Prostate gland (tissue), 2 donors: ENCODE measurements around the gene DPYD. TPM values are rescaled to one million over a fixed set of nuclear protein-coding genes. Genes with fewer than 3 reads are reported as not detected.

Experiments
- DNase-seq: peaks from one replicate; pipeline ENCODE4 v3.0.0-alpha.2; 2019; ENCODE audit warnings: low spot score
- H3K27ac ChIP-seq, 2 donors: fragments of 200-600 bp; sonication (generic); 2 replicates each; pipeline ENCODE4 v1.5.1; 2017 to 2019
- H3K27me3 ChIP-seq: fragments of 200-600 bp; sonication (generic); replicated peaks from 2 replicates; pipeline ENCODE4 v1.5.1; 2019; ENCODE audit not compliant: insufficient read depth
- H3K36me3 ChIP-seq, 2 donors: fragments of 200-600 bp; sonication (generic); 1 replicate in 1 of 2; 2 replicates in 1 of 2; pipeline versions ENCODE4 v1.5.1 to v1.8.1; 2017 to 2019
- H3K4me1 ChIP-seq: fragments of 200-600 bp; sonication (generic); replicated peaks from 2 replicates; pipeline ENCODE4 v1.5.1; 2019
- H3K4me3 ChIP-seq, 2 donors: fragments of 200-600 bp; sonication (generic); 2 replicates each; pipeline ENCODE4 v1.5.1; 2017 to 2019
- H3K9me3 ChIP-seq: fragments of 200-600 bp; sonication (generic); 2 replicates; pipeline ENCODE4 v1.5.1; 2017
- POLR2A ChIP-seq: fragments of 450-650 bp; IDR thresholded peaks from one replicate; pipeline ENCODE4 v1.6.1; 2016; ENCODE audit warnings: antibody characterized with exemption, mild to moderate bottlenecking
- POLR2AphosphoS5 ChIP-seq: sonication (generic); formaldehyde crosslinking; IDR thresholded peaks from one replicate; pipeline ENCODE4 v1.6.1; 2017; ENCODE audit warnings: antibody characterized with exemption
- WGBS: methylation state at CpG from one replicate; pipeline ENCODE4 v1.1.5; 2018; 5-methylcytosine and 5-hydroxymethylcytosine counted together
- intact Hi-C: fragments of 100-400 bp; cut with DNase I; formaldehyde crosslinking; loops from one replicate; pipeline ENCODE4 v1.14.2; 2022
- total RNA-seq, 2 donors: library from RNA; depleted of rRNA; stranded (reverse); fragments of >200 nt; gene quantifications; one replicate each; pipeline ENCODE4 v1.1.0, GENCODE V29; 2016
- TF ChIP-seq, protein P1 (sequence below), 4 experiments: fragments of 200-600 bp in 2 of 4; fragments of 450-650 bp in 2 of 4; sonication (generic) in 2 of 4; IDR thresholded peaks; 1 replicate in 3 of 4; 2 replicates in 1 of 4; pipeline ENCODE4 v1.5.1; 2016 to 2019; ENCODE audit warnings: antibody characterized with exemption in 4 of 4, mild to moderate bottlenecking in 2 of 4, moderate library complexity in 2 of 4

Gene DPYD
- total RNA-seq, 2 donors from 2014 or later, result 18.2 to 19.7 TPM

DNA sequence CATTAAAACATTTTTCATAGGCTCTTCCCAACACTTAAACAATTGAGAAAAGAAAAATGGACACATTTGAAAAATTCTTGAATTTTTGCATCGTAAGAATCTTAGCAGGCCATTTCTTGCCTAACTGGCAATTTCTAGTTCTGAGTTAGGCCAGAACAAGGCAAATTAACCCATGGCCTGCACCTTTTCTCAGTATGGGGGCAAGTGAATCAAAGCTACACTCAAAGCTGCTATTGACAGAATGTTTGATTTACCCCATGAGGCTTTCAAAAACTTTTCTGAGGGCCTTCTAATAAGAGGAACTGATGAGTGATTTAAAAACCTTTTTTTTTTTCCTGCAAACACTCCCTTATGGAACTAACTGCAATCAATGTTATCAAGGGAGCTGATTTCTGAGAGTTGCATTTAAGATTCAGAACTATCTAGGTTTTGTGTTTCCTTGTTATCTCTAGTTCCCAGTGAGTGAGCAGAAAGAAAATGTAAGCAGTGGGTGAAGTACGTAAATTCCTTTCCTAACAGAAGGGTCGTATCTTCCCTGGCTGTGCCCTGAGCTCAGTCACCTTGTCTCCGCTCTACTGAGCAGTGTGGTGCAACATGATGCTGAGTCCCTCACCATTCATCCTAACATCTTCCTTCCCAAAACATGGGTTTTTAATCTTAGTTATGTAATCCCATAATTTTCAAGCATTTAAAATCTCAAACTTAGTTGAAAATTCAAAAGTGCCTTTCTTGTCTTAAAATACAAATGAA is 353.7 kb downstream of the DPYD start:
- no peak for TF ChIP-seq POLR2A
- TF ChIP-seq, protein P1, sequence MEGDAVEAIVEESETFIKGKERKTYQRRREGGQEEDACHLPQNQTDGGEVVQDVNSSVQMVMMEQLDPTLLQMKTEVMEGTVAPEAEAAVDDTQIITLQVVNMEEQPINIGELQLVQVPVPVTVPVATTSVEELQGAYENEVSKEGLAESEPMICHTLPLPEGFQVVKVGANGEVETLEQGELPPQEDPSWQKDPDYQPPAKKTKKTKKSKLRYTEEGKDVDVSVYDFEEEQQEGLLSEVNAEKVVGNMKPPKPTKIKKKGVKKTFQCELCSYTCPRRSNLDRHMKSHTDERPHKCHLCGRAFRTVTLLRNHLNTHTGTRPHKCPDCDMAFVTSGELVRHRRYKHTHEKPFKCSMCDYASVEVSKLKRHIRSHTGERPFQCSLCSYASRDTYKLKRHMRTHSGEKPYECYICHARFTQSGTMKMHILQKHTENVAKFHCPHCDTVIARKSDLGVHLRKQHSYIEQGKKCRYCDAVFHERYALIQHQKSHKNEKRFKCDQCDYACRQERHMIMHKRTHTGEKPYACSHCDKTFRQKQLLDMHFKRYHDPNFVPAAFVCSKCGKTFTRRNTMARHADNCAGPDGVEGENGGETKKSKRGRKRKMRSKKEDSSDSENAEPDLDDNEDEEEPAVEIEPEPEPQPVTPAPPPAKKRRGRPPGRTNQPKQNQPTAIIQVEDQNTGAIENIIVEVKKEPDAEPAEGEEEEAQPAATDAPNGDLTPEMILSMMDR (IDR thresholded peaks at IDR 0.05), result no peak
- TF ChIP-seq POLR2AphosphoS5, result no peak
- intact Hi-C loops, result no loop called here
- Histone ChIP-seq H3K4me1 (no peaks in the 10 kb centered on the region), H3K36me3 (no peaks in the 10 kb centered on the region), H3K27ac (no peak overlapping the region), H3K9me3 (no peaks in the 10 kb centered on the region), H3K4me3 (no peak overlapping the region), H3K27me3 (no peaks in the 10 kb centered on the region)
- no peak for DNase-seq
- 89% methylated on average over 4 of the region's 4 CpGs for WGBS

DNA sequence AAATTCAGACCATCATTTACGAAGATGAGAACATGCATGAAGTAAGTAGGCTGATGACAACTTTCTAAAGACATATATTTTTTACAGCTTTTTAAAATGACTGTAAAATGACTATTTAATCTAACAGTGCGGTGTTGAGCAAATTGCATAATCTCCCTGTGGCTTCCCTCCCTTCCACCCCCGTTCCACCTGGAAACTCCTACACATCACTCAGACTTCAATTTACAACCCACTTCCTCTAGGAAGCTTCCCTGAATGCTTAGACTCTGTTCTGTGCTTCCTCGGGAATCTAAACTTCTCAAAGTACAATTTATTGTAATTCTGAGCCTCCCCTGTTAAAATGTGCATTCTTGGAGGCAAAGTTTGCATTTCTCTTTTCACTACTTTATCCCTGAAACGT is 354.9 kb downstream of the DPYD start:
- TF ChIP-seq, protein P1 (IDR thresholded peaks at IDR 0.05), result no peak
- TF ChIP-seq POLR2A, result no peak
- TF ChIP-seq POLR2AphosphoS5, result no peak
- Histone ChIP-seq H3K27ac (no peak overlapping the region), H3K4me3 (no peak overlapping the region), H3K9me3 (no peaks in the 10 kb centered on the region), H3K4me1 (no peaks in the 10 kb centered on the region), H3K36me3 (no peaks in the 10 kb centered on the region), H3K27me3 (no peaks in the 10 kb centered on the region)
- intact Hi-C loops, result no loop called here
- 62% methylated on average over 5 of the region's 5 CpGs for WGBS
- no peak for DNase-seq

DNA sequence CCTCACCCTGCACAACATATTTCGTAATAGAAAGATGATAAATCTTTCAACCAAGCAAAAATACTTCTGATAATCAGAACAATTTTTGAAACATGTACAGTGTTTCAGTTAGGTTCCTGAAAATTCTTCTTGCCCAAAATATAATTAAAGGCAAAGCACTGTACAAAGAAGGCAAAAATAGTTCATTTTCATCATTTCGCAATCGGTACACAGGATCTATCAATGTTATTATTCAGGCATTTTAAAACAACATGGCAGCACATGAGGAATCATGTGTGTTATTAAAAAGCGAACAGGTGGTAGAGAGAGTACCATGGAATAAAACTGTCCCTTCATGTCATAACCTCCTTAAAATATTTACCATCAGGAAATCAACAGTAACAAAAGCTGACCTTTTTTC is 356.9 kb downstream of the DPYD start:
- intact Hi-C loops, result no loop called here
- no peak for DNase-seq
- 95% methylated on average over 4 of the region's 4 CpGs for WGBS
- Histone ChIP-seq H3K9me3 (no peaks in the 10 kb centered on the region), H3K36me3 (no peaks in the 10 kb centered on the region), H3K27ac (no peak overlapping the region), H3K4me3 (no peak overlapping the region), H3K27me3 (no peaks in the 10 kb centered on the region), H3K4me1 (no peaks in the 10 kb centered on the region)
- TF ChIP-seq, protein P1 (IDR thresholded peaks at IDR 0.05), result no peak
- no peak for TF ChIP-seq POLR2A
- TF ChIP-seq POLR2AphosphoS5, result no peak

DNA sequence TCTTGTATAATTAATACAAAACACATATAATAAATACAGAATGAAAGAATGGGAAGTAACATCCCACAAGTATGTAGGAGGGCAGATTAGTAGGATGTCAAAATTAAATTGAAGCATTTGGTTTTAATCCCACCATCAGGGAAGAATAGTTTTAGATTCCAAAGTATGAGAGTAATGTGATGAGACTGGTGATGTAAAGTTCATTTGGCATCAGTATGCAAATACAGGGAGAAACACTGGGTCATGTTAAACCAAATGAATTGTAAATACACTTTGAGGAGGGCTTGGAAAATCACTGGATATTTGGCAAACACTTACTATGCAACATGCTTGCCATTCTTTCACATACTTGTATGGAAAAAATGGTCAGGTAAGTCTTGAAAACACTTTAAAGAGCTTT is 358.8 kb downstream of the DPYD start:
- H3K4me1 ChIP-seq, result no peaks in the 10 kb centered on the region
- no peak overlapping the region for H3K27ac ChIP-seq
- no peaks in the 10 kb centered on the region for H3K9me3 ChIP-seq
- intact Hi-C loops, result no loop called here
- no peak overlapping the region for H3K4me3 ChIP-seq
- H3K27me3 ChIP-seq, result no peaks in the 10 kb centered on the region
- no peak for DNase-seq
- no peak for TF ChIP-seq POLR2A
- TF ChIP-seq, protein P1 (IDR thresholded peaks at IDR 0.05), result no peak
- no peaks in the 10 kb centered on the region for H3K36me3 ChIP-seq

DNA sequence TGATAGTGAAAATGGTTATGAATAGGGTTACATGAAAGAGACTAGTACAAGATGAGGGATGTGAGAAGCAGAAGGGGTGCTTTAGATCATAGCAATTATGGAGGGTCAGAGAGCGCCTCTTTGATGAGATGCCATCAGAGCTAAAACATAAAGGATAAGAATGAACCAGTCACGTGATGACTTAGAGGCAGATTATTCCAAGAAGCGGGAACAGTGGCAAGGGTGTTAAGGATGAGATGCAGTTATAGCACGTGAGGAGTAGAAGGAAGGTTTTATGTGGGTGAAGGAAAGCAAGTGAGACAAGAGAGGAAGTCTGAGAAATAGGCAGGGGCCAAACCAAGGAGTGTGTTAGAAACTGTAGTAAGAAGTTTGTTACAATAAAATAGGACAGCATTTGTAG is 360.1 kb downstream of the DPYD start:
- H3K4me1 ChIP-seq, result no peaks in the 10 kb centered on the region
- DNase-seq, result no peak
- H3K4me3 ChIP-seq, result no peak overlapping the region
- intact Hi-C loops, result no loop called here
- no peaks in the 10 kb centered on the region for H3K27me3 ChIP-seq
- no peak overlapping the region for H3K27ac ChIP-seq
- TF ChIP-seq POLR2A, result no peak
- TF ChIP-seq POLR2AphosphoS5, result no peak
- no peaks in the 10 kb centered on the region for H3K9me3 ChIP-seq
- 86% methylated on average over 4 of the region's 4 CpGs for WGBS
- H3K36me3 ChIP-seq, result no peaks in the 10 kb centered on the region
